ENCODE data around the gene ELOF1.
A peak's percentile ranks its signal among the peaks of the same experiment; 100 is the strongest.
"Not testable (repeated sequence)": the region's sequence is repeated elsewhere in the genome, so short reads cannot be mapped to it uniquely, and the experiment has no call there.

ELOF1 gene

DNA sequence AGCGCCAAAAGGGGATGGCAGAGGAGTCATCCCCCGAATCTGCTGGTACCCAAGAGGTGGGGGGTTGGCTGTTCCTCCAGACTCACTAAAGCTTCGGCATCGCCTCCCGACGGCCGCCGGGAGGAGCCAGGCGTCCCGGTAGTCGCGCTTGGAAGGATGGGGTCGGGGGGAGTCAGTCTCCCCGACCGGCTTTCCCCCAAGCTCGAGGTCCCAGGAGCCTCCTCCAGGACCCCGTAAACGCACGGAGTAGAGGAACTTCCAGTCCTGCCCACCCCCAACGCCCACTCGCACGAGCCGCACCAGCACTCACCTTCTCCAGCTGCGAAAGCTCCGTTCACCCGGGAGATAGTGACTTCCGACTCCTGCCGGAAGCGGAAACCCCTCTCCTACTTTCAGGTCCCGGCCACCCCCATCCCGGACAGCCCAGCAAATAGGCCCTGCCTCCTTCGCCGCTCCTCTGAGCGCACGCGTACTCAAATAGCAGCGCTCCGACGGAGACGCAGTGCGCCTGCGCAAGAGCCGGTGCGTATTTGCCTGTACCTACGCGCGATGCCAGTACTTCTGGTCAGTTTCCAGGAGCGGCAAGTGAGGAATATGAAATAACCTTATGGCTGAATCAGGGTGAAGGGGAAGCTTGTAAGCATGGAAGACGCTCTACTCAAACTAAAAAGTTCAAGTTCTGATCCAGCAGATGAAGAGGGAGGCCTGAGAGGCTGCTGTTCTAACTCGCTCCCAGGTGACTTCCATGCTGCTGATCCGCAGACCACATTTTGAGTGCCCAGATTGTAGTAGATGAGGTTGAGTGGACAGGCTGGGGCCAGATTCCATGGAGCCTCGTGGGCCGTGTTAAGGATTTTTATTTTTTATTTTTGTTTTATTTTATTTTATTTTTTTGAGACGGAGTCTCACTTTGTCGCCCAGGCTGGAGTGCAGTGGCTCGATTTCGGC lies at the start of gene ELOF1:
Gene ELOF1 (minus strand): TSS at position 350 of the 948 bp plus-strand sequence. CDS start 4,883 bp downstream, outside the sequence.
- DNase-seq: peak; percentile 84

DNA sequence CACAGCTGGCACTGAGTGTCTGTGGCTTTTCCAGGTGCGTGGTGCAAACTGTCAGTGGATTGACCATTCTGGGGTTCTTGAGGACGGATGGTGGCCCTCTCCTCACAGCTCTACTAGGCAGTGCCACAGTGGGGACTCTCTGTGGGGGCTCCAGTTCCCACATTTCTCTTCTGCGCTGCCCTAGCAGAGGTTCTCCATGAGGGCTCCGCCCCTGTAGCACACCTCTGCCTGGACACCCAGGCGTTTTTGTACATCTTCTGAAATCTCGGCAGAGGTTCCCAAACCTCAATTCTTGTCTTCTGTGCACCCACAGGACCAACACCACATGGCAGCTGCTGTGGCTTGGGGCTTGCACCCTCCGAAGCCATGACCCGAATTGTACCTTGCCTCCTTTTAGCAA lies 47.5 kb upstream of the ELOF1 start:
- DNase-seq: no peak

DNA sequence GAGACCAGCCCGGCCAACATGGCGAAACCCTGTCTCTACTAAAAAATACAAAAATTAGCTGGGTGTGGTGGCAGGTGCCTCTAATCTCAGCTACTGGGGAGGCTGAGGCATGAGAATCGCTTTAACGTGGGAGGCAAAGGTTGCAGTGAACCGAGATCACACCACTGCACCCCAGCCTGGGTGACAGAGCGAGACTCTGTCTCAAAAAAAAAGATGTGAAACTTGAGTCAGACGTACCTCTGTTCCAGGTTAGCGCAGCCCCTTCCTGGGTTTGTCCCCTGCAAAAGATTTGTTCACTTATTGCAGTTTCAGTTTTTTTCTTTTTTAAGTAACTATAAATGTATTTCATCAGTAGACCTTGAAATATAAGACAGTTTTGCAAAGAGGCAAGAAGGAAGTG lies 40.7 kb upstream of the ELOF1 start:
- DNase-seq: not testable (repeated sequence)

DNA sequence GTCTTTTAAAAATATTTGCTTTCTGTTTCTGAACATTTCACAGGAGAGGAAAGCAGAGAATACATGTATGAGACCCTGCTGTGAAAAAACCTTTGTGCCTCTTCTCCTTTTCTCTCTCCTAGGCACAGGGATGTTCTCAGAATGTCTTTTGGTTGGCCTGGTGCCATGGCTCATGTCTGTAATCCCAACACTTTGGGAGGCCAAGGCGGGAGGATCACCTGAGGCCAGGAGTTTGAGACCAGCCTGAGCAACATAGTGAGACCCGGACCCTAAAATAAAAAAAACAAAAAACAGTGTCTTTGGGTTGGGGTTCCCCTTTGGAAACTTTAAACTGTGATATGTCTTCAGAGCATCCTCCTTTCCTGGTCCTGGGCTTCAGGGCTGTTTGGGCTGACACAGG lies 39.7 kb upstream of the ELOF1 start:
- no peak for DNase-seq

DNA sequence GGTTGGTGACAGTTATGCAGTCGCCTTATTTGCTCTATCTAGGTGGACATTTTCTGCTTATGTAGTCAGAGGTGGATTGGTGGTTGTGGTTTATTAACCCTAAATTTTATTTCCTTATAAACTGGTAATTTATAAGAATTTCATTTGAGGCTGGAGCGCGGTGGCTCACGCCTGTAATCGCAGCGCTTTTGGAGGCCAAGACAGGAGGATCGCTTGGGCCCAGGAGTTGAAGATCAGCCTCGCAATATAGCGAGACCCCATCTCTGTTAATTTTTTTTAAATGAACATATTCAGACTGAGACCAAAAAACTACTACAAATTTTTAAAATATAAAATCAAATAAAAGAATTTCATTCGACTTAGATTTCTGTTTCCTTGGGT lies 39.1 kb upstream of the ELOF1 start:
- no peak for DNase-seq

DNA sequence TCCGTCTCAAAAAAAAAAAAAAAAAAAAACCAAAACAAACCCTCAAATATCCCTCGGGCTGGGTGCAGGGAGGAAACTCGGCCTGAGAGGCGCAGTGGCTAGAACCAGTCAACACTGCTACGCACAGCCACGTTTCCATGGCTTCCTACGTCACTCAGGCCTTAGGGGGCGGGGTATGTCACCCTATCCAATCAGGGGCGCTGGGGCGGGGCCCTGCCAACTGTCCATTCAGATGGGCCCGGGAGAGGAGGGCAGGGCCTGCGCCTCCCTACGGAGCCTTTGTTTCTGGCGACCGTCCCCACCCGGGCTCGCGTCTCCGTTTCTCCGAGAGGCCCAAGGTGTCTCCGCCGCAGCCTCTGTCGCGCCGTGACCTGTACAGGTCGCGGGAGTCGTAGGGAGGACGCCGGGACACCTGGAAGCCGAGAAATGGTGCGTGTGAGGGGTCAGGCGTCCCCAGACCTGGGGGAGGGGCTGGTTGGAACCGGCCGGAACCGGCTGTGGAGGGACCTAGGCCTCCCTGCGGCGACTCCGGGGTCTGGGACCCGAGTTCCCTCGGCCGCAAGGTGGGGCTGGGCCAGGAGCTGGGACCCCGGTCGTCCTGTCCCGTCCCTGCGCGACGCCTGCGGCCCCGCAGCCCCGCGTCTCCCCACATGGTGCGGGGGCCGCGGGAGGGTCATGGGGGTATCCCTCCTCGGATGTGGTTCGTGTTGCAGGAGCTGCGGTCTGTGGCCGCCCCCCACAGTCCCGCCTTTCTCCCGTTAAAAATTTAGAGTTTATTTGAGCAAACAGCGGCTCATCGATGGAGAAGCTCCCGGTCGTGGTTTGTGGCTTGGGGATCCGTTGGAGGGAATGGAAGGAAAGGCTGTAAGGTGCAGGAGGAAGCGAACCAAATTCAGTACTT lies 38.4 kb upstream of the ELOF1 start, which contains the start of gene ZNF627:
Gene ZNF627 (plus strand): TSS at position 282 of the 901 bp plus-strand sequence. CDS start 145 bp downstream, at position 427.
- DNase-seq: peak; percentile 93

DNA sequence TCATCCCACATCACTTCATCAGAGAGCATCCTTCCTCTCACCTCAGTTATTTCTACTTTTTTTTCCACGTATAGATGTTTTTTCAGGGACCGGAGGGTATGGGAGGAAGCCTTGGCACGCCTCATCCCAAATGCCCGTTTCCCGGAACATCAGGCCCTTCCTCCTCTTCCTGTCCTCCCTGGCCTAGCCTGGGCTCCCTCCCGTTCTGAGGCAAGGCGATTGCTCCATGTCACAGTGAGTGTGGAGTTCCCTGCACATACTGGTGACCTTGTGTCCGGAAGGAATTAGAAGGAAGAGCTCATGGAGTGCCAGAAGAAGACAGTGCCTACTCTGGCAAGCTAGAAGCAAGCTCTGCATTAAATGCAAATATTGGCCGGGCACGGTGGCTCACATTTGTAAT lies 37.1 kb upstream of the ELOF1 start:
- DNase-seq: no peak

DNA sequence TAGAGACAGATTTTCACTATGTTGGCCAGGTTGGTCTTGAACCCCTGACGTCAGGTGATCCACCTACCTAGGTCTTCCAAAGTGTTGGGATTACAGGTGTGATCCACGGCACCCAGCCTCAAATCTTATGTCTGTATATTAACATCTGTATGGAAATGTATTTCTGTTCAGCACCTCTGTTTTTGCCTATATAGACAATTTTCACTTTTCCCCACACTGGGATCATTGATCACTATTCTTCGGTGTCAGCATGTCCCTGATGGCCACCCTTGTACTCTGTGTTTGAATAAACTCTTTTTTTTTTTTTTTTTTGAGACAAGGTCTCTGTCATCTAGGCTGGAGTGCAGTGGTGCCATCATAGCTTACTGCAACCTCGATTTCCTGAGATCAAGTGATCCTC lies 35.1 kb upstream of the ELOF1 start:
- no peak for DNase-seq

DNA sequence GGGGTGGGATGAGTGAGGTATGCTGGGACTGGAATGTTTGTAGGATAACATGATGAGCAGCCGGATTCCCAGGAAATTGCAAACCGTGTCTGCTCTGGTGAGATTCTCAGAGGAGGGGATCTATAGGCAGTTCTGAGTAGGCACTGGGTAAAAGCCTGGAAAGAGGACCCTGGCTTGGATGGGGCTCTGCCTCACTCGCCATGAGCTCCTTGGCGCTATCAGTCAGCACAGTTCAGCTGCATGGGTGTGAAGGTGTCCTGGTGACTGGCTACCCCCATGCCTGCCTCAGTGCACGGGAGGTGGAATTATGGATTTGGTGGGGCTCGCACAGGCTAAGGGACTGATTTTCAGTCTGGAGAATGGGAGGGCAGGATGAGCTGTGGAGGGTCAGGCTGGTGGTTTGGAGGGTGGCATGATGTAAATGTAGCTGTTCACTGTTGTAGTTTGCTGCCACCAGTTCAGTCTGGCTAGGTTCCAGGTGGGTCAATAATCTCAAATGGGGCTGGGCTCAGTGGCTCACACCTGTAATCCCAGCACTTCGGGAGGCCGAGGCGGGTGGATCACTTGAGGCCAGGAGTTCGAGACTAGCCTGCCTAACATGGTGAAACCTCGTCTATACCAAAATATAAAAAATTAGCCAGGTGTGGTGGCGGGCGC lies 29.1 kb upstream of the ELOF1 start:
- peak; percentile 15 for DNase-seq

DNA sequence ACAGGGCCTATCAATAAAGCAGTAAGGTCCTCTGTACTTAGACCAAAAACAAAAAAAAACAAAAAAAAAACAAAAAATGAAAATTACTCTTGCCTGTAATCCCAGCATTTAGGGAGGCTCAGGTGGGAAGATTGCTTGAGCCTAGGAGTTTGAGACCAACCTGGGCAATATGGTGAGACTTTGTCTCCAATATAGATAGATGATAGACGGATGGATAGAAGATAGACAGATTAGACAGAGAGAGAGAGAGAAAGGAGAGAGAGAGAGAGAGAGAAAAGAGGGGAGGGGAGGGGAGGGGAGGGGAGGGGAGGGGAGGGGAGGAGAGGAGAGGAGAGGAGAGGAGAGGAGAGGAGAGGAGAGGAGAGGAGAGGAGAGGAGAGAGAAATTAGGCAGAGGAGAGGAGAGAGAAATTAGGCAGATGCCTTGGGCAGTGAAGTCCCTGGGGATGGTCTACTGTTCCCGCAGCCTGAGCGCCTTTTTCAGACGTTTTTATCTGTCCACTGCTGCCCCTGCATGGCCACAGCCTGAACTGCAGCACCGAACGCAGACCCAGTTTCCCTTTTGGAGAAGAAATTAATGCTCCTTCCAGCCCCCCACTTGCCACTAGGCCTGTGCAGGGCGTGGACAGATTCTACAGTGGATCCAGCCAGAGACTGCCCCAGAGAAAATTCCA lies 28.4 kb upstream of the ELOF1 start:
- DNase-seq: peak; percentile 80

DNA sequence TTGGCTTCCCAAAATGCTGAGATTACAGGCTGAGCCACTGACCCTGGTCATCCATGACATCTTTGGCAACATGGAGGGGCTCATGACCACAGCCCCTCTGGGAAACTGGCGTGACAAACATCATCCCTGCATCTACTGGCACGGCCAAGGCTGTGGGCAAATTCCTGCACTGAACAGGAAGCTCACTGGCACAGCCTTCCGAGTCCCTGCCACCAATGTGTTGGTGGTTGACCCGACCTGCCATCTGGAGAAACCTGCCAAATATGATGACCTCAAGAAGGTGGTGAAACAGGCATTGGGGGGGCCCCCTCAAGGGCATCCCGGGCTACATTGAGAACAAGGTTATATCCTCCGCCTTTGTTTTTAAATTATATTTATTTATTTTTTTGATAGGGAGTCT lies 27.3 kb upstream of the ELOF1 start:
- no peak for DNase-seq

DNA sequence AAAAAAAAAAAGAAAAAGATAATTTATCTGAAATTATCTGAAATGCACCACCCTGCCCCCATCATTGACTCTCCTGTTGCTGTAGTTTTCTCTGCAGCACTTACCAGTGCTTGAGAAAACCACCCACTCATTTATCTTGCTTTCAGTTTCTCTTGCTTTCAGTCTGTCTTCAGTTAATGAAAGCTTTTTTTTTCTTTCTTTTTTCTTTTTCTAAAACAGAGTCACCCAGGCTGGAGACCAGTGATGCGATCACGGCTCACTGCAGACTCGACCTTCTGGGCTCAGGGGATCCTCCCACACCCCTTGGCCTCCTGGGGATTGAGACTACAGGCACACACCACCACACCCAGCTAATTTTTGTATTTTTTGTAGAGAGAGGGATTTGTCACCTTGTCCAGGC lies 22.7 kb upstream of the ELOF1 start:
- DNase-seq: no peak

DNA sequence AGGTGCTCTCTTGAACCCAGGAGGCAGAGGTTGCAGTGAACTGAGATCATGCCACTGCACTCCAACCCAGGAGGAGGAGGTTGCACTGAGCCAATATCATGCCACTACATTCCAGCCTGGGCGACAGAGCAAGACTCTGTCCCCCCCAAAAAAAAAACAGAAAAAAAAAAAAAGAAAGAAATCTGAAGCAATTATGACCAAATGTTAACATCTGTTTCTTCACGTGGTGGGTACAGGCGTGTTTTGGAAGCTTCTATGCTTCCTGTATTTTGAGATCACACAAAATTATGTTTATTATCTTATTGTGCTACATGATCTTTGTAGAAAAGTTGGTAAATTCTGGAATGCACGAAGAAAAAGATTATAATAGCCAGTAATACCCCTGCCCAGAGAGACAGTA lies 21.1 kb upstream of the ELOF1 start:
- no peak for DNase-seq

DNA sequence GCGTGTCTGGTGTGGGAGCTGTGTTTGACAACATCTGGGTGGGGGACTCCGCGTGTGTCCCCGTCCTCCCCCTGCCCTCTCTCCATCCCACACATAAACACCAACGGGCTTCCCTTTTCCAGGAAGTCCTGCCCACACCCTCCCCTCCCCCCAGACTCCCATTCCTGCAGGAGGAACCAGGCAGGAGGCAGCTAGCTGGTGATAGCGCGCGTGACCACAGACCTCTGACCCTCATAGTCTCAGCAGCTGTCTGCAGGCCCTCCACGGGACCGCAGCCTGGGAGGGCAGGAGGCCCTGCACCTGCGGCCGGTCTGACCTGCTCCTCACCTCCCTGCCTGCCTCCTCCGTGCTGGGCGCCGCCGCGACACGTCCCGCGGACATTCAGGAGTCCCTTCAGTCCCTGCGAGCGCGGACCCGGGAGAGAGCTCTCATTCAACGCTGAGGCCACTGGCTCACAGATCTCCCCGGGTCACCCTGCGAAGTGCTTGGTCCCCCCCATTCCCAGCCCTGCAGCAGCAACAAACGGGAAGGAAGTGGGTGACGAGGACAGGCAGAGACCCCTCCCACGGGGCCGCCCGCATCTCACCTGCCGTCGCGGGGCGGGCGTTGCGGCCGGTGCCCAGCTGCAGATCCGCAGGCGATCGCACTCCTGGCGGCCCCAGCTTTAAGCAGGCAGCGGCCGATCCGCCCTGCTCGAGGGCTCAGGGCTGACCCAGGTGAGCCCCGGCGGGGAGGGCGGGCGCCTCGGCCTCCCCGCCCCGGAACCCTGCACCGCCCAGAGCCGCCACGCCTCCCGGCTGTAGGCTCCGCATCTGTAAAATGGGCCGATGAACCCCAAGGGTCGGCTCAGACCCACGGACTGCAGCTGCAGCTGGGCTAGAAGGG lies 19.5 kb upstream of the ELOF1 start:
- DNase-seq: no peak

DNA sequence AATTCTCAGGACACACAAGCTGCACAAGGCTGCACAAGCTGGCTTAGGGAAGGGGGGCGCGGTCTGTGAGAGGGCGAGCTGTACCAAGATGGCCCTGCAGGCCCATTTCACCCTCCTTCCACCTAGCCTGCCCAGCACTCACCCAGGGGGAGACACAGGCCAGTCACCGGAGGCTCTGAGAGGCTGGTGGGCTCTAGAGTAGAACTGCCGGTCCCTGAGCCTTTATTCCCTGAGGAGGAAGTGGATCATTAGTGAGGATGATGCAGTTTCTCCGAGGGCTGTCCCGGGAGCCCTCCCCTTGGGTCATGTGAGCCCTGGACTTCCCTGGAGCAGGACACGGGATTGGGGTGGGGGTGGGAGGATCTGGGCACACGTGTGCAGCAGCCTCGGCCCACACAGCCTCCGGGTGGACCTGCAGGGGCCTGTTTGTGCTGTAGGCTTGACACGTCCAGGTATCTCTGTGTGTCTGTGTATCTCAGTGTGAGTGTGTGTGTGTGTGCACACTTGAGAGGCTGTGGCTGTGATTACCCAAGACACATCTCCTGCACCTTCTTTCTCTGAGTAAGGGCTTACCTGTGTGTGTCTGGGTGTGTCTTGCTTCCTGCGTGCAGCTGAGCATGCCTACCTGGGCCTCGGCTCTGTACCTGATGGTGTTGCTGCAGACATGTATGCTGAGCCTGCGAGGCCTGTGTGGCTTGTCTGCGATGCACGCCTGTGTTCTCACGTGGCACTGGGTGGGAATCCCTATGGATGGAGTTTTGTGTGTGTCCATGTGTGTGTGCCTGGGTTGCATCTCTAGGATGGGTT lies 18.6 kb upstream of the ELOF1 start, which contains the start of gene ACP5:
Gene ACP5 (minus strand): TSS at position 195 of the 807 bp plus-strand sequence. CDS start 328 bp downstream, outside the sequence.
- DNase-seq: no peak

DNA sequence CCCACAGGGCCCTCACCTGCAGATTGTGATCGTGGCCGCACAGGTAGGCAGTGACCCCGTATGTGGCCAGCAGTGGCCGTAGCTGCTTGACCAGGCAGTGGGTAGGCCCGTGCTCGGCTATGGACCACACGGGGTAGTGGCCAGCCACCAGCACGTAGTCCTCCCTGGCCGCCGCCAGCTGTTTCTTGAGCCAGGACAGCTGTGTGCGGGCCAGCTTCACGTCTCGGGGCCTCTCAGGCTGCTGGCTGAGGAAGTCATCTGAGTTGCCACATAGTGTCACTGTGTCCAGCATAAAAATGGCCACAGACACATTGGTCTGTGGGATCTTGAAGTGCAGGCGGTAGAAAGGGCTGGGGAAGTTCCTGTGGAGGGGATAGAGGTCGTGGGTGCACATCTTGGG lies 17.2 kb upstream of the ELOF1 start:
- DNase-seq: no peak

DNA sequence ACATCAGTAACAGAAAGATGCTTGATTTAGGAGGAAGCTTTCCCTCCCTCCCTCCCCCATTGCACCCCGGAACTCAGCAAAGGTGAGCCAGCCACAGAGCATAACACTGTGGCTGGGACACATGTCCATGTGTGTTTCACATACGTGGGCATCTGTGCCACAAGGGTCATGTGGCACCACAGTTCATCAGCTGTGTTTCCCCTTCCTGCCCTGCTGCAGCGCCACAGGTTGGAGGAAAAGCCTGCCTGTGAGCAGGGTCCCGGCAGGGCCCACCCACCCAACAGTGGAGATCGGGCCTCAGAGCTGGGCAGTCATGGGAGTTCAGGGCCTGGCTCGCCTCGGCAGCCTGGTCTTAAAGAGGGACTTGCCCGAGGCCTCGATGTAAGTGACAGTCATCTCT lies 15.7 kb upstream of the ELOF1 start:
- DNase-seq: no peak

DNA sequence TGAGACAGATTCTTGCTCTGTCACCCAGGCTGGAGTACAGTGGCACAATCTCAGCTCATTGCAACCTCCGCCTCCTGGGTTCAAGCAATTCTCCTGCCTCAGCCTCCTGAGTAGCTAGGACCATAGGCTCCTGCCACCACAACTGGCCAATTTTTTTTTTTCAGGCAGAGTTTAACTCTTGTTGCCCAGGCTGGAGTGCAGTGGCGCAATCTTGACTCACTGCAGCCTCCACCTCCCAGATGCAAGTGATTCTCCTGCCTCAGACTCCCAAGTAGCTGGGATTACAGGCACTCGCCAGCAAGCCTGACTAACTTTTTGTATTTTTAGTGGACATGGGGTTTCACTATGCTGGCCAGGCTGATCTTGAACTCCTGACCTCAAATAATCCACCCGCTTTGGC lies 14.7 kb upstream of the ELOF1 start:
- DNase-seq: not testable (repeated sequence)

DNA sequence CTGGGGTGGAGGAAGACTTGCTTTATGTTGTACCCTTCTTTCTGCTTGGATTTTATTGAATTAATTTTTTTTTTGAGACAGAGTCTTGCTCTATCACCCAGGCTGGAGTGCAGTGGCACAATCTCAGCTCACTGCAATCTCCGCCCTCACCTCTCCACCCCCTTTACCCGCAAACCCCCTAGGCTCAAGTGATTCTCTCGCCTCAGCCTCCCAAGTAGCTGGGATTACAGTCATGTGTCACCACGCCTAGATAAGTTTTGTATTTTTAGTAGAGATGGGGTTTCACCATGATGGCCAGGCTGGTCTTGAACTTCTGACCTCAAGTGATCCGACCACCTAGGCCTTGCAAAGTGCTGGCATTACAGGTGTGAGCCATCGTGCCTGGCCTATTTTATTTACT lies 14.3 kb upstream of the ELOF1 start:
- not testable (repeated sequence) for DNase-seq

DNA sequence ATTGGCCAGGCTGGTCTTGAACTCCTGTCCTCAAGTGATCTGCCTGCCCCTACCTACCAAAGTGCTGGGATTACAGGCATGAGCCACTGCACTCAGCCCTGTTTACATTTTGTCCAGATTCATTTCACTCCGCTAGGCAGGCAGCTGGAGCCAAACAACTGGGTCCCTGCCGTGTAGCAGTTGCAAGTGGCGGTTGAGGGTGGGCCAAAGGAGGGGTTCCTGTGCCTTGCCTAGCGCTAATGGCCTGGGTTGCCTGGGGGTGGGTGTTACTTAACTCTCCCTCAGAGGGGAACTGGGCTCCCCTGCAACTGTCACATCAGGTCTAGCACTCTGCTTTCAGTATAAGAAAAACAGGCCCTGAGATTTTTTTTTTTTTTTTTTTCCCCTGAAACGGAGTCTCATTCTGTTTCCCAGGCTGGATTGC lies 11.0 kb upstream of the ELOF1 start:
- no peak for DNase-seq
